HTERT RPE-1 (cell line): ENCODE results near the gene MYOG.

Experiments used
- in situ Hi-C: fragments of 300-500 bp; cut with MboI; formaldehyde crosslinking; loops from 4 replicates; pipeline ENCODE4 v1.14.3; 2020; ENCODE audit warnings: low sequenced_read_pairs

The MYOG gene

DNA sequence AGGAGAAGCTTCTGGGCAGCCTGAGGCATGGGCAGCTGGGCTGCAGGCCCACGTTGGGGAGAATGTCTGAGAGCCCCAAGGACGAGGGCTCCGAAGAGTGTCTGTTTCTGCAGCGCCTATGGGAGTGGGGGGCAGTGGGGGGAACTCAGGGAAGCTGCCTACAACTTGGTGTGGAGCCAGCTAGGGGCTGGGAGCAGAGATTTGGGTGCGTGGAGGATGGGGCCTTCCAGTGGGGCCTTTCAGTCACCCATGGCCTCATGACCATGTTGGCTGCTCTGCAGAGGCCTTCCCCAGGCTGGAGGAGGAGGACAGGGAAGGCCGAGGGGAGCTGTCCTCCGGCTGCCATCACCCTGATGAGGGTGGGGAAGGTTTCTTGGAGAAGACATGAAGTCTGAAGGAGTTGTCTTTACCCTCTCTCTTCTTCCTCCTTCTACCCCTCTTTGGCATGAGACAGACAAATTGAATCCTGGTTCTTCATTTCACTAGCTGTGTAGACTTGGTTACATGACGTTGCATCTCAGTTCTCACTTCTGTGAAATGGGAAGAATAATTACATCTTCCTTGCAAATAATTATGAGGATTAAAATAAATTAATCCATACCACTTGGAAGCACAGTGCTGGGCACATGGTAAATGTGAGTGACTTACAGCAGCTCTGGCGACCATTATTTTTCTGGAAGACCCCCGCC, 51.2 kb downstream of the MYOG start:
- in situ Hi-C loops: no loop called here

DNA sequence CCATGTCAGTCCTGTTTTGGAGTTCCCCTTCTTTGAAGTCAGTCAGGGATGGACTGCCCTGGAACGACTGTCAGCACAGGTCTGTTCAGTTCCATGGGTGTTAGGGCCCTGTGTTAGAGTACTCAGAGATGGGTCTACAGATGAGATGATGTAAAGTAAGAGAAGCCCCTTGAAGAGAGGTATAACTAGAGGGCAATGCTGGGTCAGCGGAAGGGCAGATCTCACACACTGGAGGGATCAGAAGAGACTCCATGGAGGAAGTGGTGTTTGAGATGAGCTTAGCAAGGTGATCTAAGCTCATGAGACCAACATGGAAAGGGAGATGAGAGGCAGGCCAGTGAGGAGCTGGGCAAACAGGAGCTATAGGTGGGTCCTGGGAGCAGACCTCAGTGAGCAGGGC, 51.9 kb downstream of the MYOG start:
- in situ Hi-C loops: no loop called here

DNA sequence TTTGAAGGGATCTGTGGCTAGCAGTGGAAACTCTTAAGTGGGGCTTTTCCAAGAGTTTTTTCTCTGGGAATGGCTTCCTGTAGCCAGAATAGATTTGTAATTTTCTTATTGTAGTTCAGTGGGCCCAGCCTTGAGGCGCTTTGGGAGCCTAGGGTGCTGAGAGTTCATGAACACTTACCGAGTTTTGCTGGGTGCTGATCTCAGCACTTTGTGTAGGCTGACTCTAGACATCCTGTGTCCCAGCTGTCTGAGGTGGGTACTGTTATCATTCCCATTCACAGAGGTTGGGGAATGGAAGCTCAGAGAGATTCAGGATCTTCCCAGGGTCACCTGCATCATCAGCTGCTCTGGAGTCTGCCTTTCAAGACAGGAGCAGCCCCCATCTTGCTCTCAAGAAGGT, 52.5 kb downstream of the MYOG start:
- in situ Hi-C loops: no loop called here
